HG03139 (cell line): ENCODE results near the gene SLCO2A1.

Experiments used
- ATAC-seq: cut with Tn5 transposase; IDR thresholded peaks from one replicate; pipeline ENCODE4 v1.9.1; 2021; ENCODE audit not compliant: unreplicated experiment

The SLCO2A1 gene

GRCh38 chr3:133887074-133887802 lies 142.5 kb downstream of the SLCO2A1 start:
- no peak for ATAC-seq

DNA sequence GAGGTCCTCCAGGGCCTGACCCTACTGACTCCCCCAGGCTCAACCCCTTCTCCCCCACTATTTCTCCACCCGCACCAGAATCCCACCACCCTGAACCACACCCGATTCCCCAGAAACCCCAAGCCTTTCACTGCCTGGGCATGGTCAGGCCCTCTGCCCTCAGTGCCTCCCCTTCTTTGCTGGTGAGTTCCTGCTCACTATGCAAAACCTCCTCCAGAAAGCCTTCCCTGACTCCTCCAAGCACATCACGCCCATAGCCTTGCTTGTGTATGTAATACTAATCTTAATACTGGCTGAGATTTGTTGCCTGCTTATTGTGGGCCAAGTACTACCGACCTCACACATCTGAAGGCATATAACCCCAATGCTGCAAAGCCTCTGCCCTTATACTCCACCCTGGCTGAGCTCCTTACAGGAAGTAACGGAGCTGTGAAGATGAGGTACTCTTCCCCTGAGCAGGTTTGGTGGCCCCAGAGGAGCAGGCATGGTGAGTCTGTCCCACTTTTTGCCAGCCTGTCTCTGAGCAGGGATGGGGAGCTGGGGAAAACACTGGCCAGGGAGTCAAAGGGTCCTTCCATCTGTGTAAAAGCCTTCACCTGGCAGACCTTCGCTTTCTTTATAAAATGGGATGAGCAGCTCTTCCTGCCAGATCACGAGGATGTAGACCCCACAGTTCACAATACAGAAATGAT lies 143.5 kb downstream of the SLCO2A1 start:
- ATAC-seq, result no peak

DNA sequence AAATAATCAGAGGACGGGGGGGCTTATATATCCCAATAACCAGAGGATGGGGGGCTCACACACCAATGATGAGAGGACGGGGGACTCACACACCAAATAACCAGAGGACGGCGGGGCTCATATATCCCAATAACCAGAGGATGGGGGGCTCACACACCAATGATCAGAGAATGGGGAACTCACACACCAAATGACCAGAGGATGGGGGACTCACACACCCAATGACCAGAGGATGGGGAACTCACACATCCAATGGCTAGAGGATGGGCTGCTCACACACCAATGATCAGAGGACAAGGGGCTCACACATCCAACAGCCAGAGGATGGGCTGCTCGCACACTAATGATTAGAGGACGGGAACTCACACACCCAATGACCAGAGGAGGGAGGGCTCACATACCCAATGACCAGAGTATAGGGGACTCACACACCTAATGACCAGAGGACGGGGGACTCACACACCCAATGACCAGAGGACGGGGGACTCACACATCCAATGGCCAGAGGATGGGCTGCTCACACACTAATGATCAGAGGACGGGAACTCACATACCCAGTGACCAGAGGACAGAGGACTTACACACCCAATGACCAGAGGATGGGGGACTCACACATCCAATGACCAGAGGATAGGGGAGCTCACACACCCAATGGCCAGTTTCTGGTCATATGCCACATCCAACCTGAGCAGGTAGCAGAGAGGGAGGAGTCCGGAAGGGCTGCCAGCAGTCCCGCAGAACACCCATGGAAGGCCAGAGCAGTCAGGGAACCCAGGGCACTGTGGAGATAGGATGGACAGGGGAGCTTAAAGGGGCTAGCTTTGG lies 144.6 kb downstream of the SLCO2A1 start:
- ATAC-seq, result no peak

DNA sequence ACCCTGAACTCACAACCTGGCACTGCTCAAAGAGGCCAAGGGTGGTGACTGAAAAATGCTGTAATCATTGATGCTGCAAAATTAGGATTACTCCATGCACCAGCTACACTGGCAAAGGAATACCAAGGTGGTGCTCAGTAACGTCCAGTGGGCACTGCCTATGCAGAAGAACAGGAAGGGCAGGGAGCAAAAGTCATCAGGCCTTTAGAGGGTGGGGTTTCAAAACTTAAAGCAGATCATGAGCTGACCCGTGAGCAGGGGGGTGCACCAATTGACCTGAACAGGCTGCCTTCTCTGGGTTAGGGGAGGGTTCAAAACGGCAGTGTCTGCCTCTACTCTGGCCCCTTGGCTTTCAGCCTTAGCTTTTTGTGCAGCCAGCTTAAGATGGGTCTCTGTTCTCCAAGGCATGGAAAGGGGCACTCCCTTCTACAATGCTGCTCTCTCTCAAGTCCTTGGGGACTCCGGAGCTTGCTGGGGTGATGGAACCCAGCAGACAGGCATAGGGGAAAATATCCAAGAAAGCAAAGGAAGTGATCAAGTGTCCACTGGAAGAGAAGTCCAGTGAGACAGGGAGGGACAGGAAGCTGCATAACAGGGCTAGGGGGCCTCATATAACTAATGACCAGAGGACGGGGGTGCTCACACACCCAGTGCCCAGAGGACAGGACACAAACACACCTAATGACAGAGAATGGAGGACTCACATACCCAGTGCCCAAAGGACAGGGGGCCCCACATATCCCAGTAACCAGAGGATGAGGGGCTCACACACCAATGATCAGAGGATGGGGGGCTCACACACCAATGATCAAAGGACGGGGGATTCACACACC lies 145.5 kb downstream of the SLCO2A1 start:
- no peak for ATAC-seq

GRCh38 chr3:133883641-133884040 lies 146.1 kb downstream of the SLCO2A1 start:
- no peak for ATAC-seq

- ATAC-seq, result no peak
Measured at GRCh38 chr3:133882986-133883586, 146.6 kb downstream of the SLCO2A1 start.

- no peak for ATAC-seq
Measured at GRCh38 chr3:133881939-133882825, 147.5 kb downstream of the SLCO2A1 start.

DNA sequence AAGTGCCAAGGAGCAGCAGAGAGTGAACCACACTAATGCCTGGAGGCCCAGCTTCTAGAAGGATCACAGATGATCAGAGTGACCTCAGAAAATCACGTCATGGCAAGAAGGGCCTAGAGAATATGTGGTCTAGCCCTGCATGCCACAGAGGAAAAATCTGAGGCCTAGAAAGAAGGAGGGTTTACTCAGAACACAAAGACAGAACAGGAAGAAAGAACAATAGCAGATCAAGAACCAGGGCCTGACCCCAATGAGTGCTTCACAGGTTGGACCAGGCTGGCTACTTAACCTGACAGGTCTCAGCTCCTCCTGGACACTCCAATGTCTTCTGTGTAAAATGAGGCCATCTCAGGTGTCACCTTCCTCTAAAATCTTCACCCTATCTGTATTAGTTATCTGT lies 148.2 kb downstream of the SLCO2A1 start:
- no peak for ATAC-seq

DNA sequence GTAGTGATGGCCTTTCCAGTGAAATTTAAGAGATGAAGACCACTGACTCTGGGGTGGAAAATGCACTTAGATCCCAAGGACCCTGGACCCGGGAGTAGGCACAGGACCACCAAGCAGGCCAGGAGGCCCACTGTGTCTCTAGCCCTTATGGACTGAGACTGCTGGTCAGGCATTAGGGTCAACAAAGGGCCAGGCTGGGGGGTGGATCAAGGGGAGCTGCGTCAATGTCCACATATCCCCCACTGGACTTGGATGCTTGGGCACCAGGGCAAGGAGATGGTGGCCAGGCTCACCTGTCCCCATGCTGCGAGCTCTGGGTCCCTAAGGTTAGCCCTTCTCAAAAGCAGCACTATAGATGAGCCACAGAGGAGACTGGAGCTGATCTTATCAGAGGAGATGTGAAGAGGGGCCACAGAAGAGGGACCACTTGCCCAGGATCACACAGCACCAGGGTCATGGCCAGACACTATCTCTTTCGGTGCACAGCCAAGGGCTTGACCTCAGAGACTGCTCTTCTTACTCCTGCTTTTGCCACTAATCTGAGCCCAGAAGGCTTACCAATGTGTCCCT lies 148.8 kb downstream of the SLCO2A1 start:
- no peak for ATAC-seq

GRCh38 chr3:133880287-133880686 lies 149.4 kb downstream of the SLCO2A1 start:
- no peak for ATAC-seq

GRCh38 chr3:133878518-133878917 lies 151.2 kb downstream of the SLCO2A1 start:
- no peak for ATAC-seq
